ENCODE measurements around the gene NPIPA3.
"Not testable (repeated sequence)": the region's sequence is repeated elsewhere in the genome, so short reads cannot be mapped to it uniquely, and the experiment has no call there.

Gene NPIPA3

DNA sequence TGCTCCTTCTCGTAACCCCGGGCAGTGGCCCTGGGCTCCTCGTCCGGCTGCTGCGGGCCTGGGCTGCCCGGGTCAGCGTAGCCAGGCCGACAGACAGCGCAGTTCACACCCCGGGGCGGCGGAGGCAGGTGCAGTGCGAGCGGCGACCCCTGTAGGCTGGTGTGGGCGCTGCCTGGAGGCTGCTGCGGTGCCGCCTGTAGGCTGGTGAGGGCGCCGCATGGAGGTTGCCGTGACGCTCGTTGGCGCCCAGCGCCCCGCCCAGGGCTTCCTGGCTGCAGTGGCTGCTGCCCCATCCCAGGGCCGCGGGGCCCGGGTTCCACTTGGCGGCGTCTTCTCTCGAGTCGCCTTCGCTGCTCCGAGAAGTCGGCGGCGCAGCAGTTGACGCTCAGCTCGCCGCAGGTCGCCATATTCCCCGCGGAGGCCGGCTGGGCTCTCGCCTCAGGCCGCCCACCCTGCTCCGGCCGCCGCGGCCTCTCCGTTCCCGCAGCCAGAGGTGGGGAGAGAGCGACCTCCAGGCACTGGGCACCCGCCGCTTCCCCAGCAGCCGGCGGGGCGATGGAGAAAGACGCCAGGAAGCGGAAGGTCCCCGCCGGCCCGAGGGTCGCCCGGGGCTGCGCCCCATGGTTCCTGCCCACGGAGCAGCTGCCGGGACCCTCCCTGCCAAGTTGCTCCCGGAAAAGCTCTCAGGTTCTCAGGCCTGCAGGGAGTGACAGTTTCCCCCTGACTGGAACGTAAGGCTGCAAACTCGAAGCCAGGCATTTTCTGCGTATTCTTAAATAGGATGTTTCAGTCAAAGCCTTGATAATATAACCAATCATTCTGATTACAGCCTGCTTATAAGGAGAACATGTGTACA lies 39.3 kb downstream of the NPIPA3 start, which contains the start of gene NPIPA2:
Gene NPIPA2 (plus strand): TSS at position 261 of the 856 bp plus-strand sequence. CDS start 5,533 bp downstream, outside the sequence.
- not testable (repeated sequence) for DNase-seq (ENCODE audit: low spot score)

DNA sequence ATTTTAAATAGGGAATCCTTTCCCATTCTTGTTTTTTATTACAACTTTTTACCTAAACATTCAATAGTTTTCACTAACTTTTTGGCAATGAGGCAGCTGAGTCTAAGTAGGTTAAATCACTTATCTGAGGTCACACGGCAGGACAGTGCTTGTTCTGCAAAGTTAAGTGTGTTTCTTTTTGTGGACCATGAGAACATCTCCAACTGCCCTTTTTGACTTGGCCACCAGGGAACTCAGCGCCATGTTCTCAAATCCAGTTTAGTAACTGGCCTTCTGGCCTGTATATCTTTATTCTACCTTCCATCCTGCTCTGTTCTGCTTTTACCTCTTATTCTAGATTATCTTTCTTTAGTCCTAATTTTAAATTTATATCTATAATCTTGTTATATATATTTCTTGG lies 70.4 kb downstream of the NPIPA3 start:
- DNase-seq (ENCODE audit: low spot score): not testable (repeated sequence)

DNA sequence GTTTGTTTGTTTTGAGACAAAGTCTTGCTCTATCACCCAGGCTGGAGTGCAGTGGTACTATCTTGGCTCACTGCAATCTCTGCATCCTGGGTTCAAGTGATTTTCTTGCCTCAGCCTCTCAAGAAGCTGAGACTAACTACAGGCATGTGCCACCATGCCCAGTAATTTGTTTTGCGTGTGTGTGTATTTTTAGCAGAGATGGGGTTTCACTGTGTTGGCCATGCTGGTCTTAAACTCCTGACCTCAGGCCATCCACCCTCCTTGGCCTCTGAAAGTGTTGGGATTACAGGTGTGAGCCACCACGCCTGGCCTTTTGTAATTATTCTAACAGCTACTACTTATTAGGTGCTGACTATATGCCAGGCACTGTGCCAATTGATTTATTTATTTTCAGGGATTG lies 72.4 kb downstream of the NPIPA3 start:
- DNase-seq (ENCODE audit: low spot score): not testable (repeated sequence)

All from LoVo (cell line).